ENCODE data around the gene NCSTN.
A peak's percentile ranks its signal among the peaks of the same experiment; 100 is the strongest.

The NCSTN gene

DNA sequence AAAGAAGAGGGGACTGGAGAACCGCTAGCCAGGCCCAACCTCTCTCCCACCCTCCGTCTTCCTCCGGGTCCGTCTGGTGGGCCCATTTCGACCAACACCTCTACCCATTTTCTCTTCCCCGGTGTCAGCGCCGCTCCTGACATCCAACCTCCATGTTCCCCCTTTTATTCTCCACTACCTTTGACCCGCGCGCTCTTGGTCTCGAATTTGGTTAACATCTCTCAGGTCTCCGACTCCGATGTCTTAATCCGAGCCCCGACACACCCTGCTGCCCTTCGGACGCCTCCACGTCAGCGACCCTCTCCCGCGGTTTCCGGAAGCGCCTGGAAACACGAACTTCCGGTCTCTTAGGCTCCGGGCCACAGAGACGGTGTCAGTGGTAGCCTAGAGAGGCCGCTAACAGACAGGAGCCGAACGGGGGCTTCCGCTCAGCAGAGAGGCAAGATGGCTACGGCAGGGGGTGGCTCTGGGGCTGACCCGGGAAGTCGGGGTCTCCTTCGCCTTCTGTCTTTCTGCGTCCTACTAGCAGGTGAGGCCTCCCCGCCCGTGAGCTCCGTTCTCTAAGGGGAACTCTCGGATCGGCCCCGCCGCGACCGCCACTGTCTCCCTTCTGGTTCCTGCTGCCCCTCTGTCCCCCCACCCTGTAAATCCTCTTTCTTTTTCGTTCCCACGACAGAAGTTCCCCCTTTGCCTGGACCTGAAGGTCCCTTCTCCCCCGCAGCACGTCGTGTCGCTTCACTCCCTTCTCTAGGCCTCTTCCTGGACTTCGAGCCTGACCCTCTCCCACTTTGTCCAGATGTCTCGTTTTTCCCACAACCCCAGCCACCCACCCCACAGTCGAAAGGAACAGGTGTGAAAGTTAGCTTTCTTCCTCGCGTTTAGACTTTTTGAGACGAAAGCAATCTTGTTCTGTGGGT, at the start of gene NCSTN, which contains the start of gene COPA:
Gene NCSTN (plus strand): TSS at position 431 of the 917 bp plus-strand sequence. CDS start 14 bp downstream, at position 445.
Gene COPA (minus strand): TSS at position 298 of the 917 bp plus-strand sequence. CDS start 80 bp downstream, at position 218.
- peak within 1 kb of the TSS; percentile 92 for H3K4me3 ChIP-seq (ENCODE audit: low read depth, low read length)
- peak; percentile 91 for DNase-seq (ENCODE audit: low read depth)

DNA sequence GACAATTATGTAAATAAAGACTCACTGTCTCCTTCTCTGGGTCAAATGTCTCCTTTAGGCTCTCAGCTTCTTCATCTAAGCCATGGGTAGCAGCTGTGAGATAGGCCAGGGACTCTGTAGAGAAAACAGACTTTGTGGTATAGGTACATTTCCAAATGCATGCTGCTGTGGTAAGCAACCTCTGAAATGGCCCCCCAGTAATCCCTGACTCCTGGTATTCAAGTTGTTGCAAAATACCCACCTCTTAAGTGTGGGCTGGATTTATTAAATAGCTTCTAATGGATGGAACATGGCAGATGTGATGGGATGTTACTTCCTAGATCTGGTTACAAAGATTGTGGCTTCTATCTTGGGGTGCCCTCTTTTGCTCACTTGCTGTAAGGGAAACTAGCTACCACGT, 47.1 kb upstream of the NCSTN start:
- DNase-seq (ENCODE audit: low read depth): no peak
- H3K4me3 ChIP-seq (ENCODE audit: low read depth, low read length): no peak overlapping the region

DNA sequence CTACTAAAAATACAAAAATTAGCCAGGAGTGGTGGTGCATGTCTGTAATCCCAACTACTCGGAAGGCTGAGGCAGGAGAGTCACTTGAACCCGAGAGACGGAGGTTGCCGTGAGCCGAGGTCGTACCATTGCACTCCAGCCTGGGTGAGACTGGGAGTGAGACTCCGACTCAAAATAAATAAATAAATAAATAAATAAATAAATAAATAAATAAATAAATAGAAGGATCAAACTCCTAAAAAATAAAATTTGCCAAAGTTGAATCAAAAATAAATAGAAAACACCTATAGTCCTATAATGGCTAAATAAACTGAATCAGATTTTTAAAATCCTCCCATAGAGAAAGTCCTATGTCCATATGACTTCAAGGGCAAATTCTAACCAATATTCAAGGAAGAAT, 43.0 kb upstream of the NCSTN start:
- DNase-seq (ENCODE audit: low read depth): no peak
- H3K4me3 ChIP-seq (ENCODE audit: low read depth, low read length): no peak overlapping the region

DNA sequence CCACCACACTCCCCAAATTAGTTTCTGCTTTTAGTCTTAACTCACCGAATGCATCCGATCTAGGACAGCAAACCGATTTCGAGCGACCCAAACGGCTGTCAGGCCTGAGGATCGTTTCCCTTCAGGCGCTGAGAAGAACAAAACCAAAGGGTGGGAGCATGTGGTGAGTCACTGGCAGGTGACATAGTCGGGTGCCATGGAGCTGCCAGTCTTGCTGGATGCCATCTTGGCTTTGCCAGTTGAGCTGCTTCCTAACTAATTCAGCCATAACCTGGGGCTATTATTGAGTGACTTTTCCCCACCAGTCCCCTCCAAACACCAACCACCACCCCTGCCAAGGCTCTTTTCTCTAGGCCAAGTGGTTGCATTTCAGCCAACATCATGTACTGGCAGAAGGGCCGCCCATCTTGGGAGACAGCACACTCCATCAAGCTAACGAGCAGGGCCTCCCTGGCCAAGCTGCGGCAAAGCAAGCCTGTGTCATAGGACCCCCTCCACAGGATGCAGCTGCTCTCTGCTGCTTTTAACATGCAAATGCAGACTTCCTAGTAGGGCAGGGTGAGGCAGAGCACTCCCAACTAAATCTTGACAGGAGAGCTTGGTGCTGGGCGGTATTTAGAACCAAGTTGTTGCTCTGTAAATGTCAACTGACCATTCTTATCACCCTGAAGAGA, 35.9 kb upstream of the NCSTN start:
- DNase-seq (ENCODE audit: low read depth): no peak
- no peak overlapping the region for H3K4me3 ChIP-seq (ENCODE audit: low read depth, low read length)

DNA sequence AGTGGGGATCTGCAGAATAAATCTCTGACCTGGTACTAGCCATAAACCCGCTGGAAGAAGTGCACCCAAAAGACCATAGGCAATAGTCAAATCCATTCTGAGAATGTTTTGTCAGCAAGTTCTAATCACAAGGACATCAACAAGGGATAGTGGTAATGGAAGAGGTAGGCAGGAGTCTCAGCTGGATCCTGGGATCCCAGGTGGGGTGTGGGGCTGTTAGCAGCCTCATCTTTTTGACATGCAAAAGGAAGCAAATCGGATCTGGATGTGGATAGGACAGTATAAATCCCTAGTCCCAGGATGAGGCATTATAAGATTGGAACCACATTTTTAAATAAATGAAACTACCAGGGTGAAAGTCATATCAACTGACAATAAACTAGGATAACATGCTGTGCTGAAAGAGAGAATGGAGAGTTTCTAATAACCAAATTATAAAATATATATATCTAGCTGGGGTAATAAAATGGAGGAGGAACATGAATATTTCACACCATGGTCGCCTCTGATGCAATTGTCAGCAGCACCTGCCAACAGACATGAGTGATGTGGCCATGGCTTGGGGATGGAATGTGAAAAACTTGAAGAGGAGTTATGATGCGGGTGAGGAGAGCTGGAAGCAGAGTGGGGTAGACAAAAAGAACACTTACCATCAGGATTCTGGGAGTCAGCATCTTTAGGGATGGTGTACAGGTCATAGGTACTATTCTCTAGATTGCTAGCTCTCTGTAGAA, 34.6 kb upstream of the NCSTN start:
- H3K4me3 ChIP-seq (ENCODE audit: low read depth, low read length): no peak overlapping the region
- DNase-seq (ENCODE audit: low read depth): no peak

DNA sequence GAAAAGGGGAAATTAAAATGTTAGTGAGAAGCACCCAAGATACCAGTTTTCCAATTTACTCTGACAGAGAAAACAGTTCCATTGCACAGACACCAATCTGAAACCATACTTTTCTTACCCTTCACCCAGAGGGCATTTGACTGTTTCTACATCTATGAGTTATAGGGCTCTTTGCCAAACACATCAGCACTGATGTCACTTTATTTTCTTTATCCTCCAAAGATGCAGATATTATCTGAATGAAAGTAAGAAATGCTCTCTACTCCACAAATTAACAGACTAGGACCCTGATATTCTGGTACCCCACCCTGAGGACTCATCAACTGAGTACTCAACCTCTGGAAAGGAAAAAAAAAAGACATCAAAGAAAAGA, 34.0 kb upstream of the NCSTN start:
- H3K4me3 ChIP-seq (ENCODE audit: low read depth, low read length): no peak overlapping the region

DNA sequence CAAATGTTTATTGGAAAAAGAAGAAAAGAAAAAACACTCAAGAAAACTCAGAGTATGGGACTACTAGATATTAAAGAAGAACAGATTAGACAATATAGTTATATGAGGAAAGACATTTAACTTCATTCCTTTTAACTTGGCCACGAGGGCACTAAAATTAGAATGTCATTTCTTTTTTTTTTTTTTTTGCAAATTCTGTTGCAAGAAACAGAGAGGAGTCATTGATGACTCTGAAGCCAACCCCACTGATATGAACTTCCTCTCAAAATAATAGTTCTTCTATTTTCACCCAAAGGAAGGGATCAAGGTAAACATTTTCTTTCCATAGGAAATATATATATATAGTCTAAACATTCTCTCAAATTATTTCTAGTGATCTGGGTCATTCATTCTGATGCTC, 33.6 kb upstream of the NCSTN start:
- H3K4me3 ChIP-seq (ENCODE audit: low read depth, low read length): no peak overlapping the region
- no peak for DNase-seq (ENCODE audit: low read depth)

More for the DNA sequence above, 34.0 kb upstream of the NCSTN start:
- no peak for DNase-seq (ENCODE audit: low read depth)

DNA sequence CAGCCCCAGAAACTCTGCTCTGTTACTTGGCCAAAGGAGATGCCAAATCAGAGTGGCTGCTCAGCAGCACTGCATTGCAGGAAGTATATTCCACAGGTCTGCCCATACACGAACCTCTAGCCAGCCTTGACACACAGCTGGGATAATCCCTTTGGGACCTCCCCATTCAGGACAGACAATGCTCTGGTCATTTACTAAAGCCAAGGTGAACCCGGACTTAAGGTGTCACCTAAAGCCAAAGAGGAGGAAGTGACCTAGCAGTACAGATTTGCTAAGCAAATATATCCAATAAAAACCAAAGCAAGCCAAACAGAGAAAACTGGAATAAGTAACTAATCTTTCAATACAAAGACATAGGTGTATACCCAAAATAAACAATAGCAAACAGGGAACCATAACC, 27.8 kb upstream of the NCSTN start:
- DNase-seq (ENCODE audit: low read depth): no peak
- H3K4me3 ChIP-seq (ENCODE audit: low read depth, low read length): no peak overlapping the region

DNA sequence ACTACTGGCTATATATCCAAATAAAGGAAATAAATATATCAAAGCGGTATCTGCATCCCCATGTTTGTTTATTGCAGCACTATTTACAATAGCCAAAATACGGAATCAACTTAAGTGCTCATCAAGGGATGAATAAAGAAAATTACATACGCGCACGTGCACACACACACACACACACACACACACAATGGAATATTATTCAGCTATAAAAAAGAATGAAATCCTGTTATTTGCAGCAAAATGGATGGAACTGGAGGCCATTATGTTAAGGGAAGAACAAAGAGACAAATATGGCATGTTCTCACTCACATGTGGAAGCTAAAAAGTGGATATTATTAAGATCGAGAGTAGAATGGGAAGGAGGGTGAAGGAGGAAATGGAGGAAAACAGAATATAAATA, 20.4 kb upstream of the NCSTN start:
- no peak for DNase-seq (ENCODE audit: low read depth)
- no peak overlapping the region for H3K4me3 ChIP-seq (ENCODE audit: low read depth, low read length)

DNA sequence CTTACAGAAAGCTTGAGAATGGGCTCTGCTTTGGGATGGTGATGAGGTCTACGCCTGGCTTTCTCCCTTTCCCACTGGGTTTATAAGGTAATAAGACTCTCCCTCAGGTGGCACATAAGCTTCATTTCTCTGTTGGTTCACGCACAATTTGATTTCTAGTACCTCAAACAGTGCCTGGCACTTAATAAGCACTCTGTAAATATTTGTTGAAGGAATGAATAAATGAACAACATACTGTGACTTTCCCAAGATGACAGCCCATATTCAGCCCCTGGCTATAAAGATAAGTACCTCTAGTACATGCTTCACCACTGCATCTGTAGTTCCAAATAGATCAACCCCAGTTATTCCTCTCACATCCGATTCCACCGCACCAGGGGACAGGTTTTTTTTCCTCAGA, 17.9 kb upstream of the NCSTN start:
- DNase-seq (ENCODE audit: low read depth): no peak

DNA sequence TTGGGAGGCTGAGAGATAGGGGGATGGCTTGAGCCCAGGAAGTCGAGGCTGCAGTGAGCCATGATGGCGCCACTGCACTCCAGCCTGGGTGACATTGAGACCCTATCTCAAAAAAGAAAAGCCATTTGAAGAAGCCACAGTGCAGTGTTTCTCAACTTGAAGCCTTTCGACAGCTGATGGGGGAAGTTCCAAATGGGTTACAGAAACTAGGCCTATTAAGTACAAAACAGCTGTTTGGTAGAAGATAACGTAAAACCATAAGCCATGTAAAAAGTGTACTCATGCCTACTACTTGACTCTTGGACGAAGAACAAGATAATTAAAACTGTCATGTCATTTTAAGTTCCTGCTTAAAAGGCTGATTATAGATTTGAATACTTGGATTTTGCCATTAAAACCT, 16.8 kb upstream of the NCSTN start:
- DNase-seq (ENCODE audit: low read depth): no peak
- H3K4me3 ChIP-seq (ENCODE audit: low read depth, low read length): no peak overlapping the region

More for the DNA sequence above, 17.9 kb upstream of the NCSTN start:
- no peak overlapping the region for H3K4me3 ChIP-seq (ENCODE audit: low read depth, low read length)

DNA sequence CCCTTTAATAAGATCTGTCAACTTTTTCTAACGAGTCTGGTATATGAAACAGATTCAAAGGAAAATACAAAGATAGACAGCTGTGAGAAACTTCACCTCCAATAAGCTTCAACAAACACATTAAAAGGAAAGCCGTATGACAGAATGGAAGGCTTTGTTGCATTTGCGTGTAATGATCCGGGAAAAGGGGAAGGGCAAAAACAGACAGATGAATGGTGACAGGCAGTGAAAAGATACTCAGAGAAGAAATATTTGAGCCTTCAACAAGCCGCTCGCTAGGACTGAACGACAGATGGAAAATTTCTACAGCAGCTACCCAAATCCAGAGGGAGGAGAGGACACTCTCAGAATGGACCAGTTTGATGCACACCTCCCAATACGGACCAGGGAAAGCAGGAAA, 15.0 kb upstream of the NCSTN start:
- H3K4me3 ChIP-seq (ENCODE audit: low read depth, low read length): no peak overlapping the region
- DNase-seq (ENCODE audit: low read depth): no peak

DNA sequence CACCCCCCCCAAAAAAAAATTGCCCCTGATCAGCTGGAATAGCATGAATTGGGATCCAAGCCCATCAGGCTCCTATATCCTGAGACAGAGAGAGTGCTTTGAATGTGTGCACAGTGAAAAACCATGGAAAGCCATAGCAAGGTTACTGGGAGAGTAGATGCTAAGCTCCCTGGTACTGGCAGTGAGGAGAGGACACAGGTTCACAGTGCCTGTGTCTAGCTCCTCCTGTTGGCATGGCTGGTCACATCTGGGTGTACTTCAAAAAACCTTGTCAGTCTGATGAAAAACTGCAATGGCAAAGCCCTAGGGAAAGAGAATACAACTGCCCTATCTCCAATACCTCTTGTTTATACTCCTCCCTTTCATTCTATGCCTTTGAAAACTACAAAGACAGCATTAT, 13.1 kb upstream of the NCSTN start:
- H3K4me3 ChIP-seq (ENCODE audit: low read depth, low read length): no peak overlapping the region
- no peak for DNase-seq (ENCODE audit: low read depth)

DNA sequence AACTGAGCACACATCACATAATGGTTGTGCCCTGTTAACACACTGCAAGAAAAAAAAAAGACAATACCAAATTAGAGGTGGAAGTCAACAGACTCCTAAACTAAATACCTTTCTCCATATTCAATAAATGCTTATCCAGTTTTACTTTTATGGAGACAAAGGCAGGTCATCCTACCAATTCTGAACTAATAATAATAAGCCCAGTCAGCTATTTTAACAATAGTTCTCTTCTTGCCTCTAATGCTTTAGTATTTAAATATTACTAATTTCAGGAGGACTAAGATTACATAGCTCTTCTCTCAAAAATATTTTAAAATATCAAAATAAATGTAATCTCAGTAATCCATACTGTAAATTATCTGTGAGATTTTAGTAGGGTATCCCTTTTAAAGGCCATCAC, 10.7 kb upstream of the NCSTN start:
- DNase-seq (ENCODE audit: low read depth): no peak
- no peak overlapping the region for H3K4me3 ChIP-seq (ENCODE audit: low read depth, low read length)

DNA sequence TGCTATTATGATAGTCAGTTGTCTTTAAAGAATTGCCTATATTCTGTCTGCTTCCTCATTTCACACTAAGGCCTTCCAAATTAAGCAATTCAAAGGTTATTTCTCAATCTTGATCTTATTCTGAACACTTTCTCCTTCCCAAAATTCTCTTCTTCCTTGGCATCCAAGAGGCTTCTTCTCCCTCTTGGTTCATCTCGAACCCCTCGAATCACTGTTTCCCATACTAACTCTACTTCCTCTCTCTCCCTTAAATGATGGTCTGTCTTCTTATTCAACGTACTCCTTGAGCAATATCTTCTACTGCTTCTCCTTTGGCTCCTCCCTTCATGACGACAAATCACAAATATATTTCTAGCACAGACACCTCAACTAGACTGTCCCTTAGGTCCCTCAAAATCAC, 4.6 kb upstream of the NCSTN start:
- no peak overlapping the region for H3K4me3 ChIP-seq (ENCODE audit: low read depth, low read length)
- no peak for DNase-seq (ENCODE audit: low read depth)

DNA sequence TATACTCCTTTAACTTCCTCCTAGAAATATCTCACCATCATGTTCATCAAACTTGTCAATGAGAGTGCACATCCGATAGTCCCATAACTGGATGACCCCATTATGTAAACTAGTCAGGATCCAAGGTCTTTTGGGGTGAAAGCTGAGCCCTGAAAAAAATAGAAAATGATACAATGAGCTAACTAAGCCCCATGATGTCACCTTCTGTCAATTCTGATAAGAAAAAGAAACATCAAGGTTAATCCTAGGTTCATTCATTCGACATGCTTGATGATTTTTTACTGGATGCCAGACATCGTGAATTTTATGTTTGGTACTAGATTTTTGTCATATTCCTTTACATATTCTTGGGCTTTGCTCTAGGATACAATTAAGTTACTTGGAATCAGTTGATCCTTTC, 3.0 kb upstream of the NCSTN start:
- no peak for DNase-seq (ENCODE audit: low read depth)
- H3K4me3 ChIP-seq (ENCODE audit: low read depth, low read length): peak overlapping the region; percentile 92

DNA sequence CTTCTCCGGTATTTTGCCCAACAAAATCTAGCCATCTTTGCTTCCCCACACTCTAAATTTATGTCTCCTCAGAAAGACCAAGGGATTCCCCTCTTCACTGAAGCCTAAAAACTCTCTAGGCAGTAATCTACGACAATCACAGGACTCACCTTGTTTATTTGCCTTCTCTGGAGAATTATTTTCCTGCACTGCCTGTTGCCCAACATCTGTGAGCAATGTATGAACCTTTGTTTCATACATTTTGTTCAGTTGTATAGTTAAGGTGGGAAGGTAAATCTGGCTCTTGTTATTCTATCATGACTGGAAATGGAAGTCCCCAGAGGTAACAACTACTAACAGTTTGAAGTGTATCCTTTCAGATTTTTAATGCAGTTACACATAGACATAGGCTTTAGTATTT, 2.3 kb upstream of the NCSTN start:
- no peak for DNase-seq (ENCODE audit: low read depth)
- peak overlapping the region; percentile 92 for H3K4me3 ChIP-seq (ENCODE audit: low read depth, low read length)

DNA sequence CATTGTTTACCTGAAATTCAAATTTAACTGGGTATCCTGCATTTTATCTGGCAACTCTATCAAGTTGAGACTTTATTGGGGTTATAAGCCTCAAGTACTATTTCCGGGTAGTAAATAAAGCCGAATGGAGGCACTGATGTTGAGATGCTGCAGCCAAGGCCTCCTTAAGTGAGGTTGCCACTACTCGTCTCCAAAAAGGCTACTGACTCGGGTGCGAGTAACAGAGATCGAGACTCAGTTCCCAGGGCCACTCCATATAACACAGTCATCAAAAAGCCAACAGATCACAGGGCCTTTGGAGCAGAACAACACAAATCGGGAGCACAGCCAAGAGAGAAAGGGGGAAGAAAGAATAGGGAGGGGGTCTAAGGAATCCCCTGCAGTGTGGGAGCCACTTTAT, 657 bp upstream of the NCSTN start:
- peak overlapping the region; percentile 92 for H3K4me3 ChIP-seq (ENCODE audit: low read depth, low read length)
- no peak for DNase-seq (ENCODE audit: low read depth)

DNA sequence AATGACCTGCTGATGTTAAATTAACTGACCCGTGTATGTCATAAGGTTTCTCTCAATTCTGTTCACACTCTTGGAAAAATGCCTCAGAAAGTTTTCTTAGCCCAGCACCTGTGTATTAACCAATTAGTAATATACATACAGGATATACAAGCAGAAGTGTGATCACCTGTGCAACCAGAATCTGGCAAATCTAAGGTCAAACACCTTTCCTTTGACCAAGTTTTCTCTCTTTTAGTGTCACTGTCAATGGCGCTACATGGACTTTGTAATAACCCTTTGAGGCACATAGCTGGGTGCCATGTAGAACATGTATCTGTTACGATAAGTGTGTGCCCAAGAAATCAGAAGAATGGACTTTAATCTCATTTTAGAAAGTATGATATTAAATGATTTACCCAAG, 1.1 kb downstream of the NCSTN start:
- no peak for DNase-seq (ENCODE audit: low read depth)
- H3K4me3 ChIP-seq (ENCODE audit: low read depth, low read length): peak overlapping the region; percentile 92

DNA sequence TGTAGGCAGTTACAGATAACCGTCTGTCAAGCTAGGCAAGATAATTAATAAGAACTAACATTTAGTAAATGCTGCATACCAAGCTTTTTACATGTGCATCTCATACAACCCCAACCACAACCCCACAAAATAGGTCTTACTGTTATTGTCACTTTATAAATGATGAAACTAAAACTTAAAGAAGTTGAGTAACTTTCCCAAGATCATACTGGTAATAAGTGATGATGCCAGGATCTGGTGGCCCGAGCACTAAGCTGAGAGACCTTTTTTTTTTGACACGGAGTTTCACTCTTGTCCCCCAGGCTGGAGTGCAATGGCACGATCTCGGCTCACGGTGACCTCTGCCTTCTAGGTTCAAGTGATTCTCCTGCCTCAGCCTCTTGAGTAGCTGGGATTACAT, 1.8 kb downstream of the NCSTN start:
- DNase-seq (ENCODE audit: low read depth): no peak
- H3K4me3 ChIP-seq (ENCODE audit: low read depth, low read length): no peak overlapping the region
